ENCODE results near the gene TOP2A. TPM values are rescaled to one million over a fixed set of nuclear protein-coding genes. Genes with fewer than 3 reads are reported as not detected.

TOP2A gene
- total RNA-seq, 1 experiment from 2014 or later, result 141 TPM

DNA sequence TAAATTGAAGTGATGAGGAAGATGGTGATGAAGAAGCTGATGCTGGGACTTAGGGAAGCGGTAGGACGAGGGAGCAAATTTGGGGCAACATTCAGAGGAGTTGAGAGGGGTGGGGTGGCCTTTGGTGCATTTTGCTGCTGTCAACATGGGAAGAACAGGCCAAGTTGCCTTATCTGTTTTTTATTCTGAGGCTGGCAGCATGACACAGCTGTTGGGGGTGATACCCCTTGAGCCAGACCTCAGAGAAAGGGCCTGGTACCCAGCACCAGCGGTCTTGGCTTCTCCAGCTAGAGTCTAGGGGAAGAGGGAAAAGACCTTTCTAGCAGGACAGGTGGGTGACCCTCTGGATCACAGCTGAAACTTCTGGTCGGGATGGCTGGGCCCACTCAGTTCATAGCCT lies 30.1 kb upstream of the TOP2A start:
- Histone ChIP-seq H3K4me3 (replicated peaks in 1 of 2; ENCODE audit: low read depth in 1 of 2, low read length in 2 of 2) (no peak overlapping the region), H3K9me2 (ENCODE audit: insufficient read depth) (no peaks in the 10 kb centered on the region), H3K4me2 (ENCODE audit: low read length) (no peak overlapping the region), H3K9me3 (ENCODE audit: control insufficient read depth in 1 of 2, insufficient read depth in 1 of 2, low read depth in 1 of 2, low read length in 2 of 2) (no peaks in the 10 kb centered on the region), H3K27ac (ENCODE audit: low read depth, low read length) (no peak overlapping the region), H2AFZ (ENCODE audit: low read depth, low read length, poor library complexity, severe bottlenecking) (no peak overlapping the region), H3K79me2 (ENCODE audit: insufficient read depth, low read length) (no peaks in the 10 kb centered on the region), H3K4me1 (ENCODE audit: control insufficient read depth in 1 of 2, insufficient read depth in 2 of 2, low read length in 2 of 2) (peaks cover 0 to 14% of the 10 kb centered on the region in 2 experiments; a peak in 2 of 4 replicates), H3K27me3 (ENCODE audit: insufficient read depth, low read length) (no peaks in the 10 kb centered on the region), H3K36me3 (ENCODE audit: control insufficient read depth in 1 of 2, insufficient read depth in 2 of 2, low read length in 2 of 2) (no peaks in the 10 kb centered on the region), H3K9ac (ENCODE audit: low read length) (no peak overlapping the region), H4K20me1 (ENCODE audit: insufficient read depth) (no peaks in the 10 kb centered on the region)
- no peak for TF ChIP-seq RAD21 (IDR thresholded peaks at IDR 0.05; ENCODE audit: low read depth)
- no peak for TF ChIP-seq POLR2AphosphoS5 (IDR thresholded peaks at IDR 0.05; ENCODE audit: low read depth, low read length)
- TF ChIP-seq, protein P1, sequence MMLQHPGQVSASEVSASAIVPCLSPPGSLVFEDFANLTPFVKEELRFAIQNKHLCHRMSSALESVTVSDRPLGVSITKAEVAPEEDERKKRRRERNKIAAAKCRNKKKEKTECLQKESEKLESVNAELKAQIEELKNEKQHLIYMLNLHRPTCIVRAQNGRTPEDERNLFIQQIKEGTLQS (IDR thresholded peaks at IDR 0.05), result no peak
- TF ChIP-seq JUND (IDR thresholded peaks at IDR 0.05), result no peak
- TF ChIP-seq EZH2phosphoT487 (IDR thresholded peaks at IDR 0.05; ENCODE audit: borderline replicate concordance), result no peak
- TF ChIP-seq SP1 (IDR thresholded peaks at IDR 0.05; ENCODE audit: low read depth), result no peak
- TF ChIP-seq ZFX (IDR thresholded peaks at IDR 0.05), result no peak
- TF ChIP-seq CBX3 (IDR thresholded peaks at IDR 0.05; ENCODE audit: low read depth), result no peak
- TF ChIP-seq YY1 (IDR thresholded peaks at IDR 0.05; ENCODE audit: extremely low read depth, insufficient replicate concordance, low read depth, low read length), result no peak
- no peak for TF ChIP-seq ELF1 (IDR thresholded peaks at IDR 0.05; ENCODE audit: borderline replicate concordance, low read depth)
- no peak for TF ChIP-seq CEBPB (IDR thresholded peaks at IDR 0.05; ENCODE audit: low read depth)
- no peak for TF ChIP-seq ZNF274 (IDR thresholded peaks at IDR 0.05; ENCODE audit: low read depth, low read length)
- DNase-seq (ENCODE audit: low read depth, low spot score), result no peak
- no peak for ATAC-seq
- CTCF ChIA-PET, result interaction anchor here (1.0 to 2.6 kb wide), 5 partner anchors 8 to 86 kb away, joined by 3 to 7 read pairs (median 4); partner anchors contain the start of gene TOP2A
- POLR2A ChIA-PET, result no interaction called here
- BruUV-seq (replicated peaks), result no TSS peak
- intact Hi-C loops (cut with micrococcal nuclease), result no loop called here
- RAD21 ChIA-PET (ENCODE audit: low non-redundant PET in 1 of 2, low total read pairs in 2 of 2, uncharacterized antibody in 2 of 2, unreplicated experiment in 2 of 2), result interaction anchor here in 1 of 2 experiments (0.5 kb wide), 1 partner anchor 29 kb away, joined by 8 read pairs; no protein-coding TSS in a partner anchor
